Nephron (organoid): ENCODE data around the gene LATS2.
A peak's percentile ranks its signal among the peaks of the same experiment; 100 is the strongest.

Experiments used
- H3K27ac Mint-ChIP-seq, 3 experiments: 2 replicates each; pipeline ENCODE4 v1.8.0; 2020; ENCODE audit warnings: mixed read lengths in 3 of 3, mild to moderate bottlenecking in 2 of 3, moderate library complexity in 1 of 3
- H3K27me3 Mint-ChIP-seq: 2 replicates; pipeline ENCODE4 v1.8.0; 2021; ENCODE audit warnings: low read depth, mild to moderate bottlenecking, moderate library complexity, mixed read lengths
- H3K36me3 Mint-ChIP-seq: 2 replicates; pipeline ENCODE4 v1.8.0; 2020; ENCODE audit warnings: low read depth, mixed read lengths
- H3K4me1 Mint-ChIP-seq: 2 replicates; pipeline ENCODE4 v1.8.0; 2020; ENCODE audit warnings: mixed read lengths
- H3K4me3 Mint-ChIP-seq, 3 experiments: 2 replicates each; pipeline ENCODE4 v1.8.0; 2020; ENCODE audit warnings: mild to moderate bottlenecking in 3 of 3, mixed read lengths in 3 of 3, moderate library complexity in 2 of 3
- H3K9me3 Mint-ChIP-seq: 2 replicates; pipeline ENCODE4 v1.8.0; 2020; ENCODE audit warnings: mixed read lengths
- CTCF ChIP-seq, 3 experiments: fragments of 200-600 bp; sonication (generic); IDR thresholded peaks; one replicate each; pipeline ENCODE4 v1.5.0; 2021; ENCODE audit warnings: antibody characterized with exemption in 3 of 3; ENCODE audit not compliant: unreplicated experiment in 3 of 3

LATS2 gene

GRCh38 chr13:21086929-21087328 lies 25.5 kb upstream of the LATS2 start:
- Mint-ChIP-seq H3K27me3 (peaks cover 7% of the 10 kb centered on the region), H3K4me1 (no peaks in the 10 kb centered on the region), H3K27ac (no peak overlapping the region), H3K36me3 (no peaks in the 10 kb centered on the region), H3K9me3 (no peaks in the 10 kb centered on the region), H3K4me3 (no peak overlapping the region)
- no peak for TF ChIP-seq CTCF (IDR thresholded peaks at IDR 0.05; ENCODE audit: unreplicated experiment in 3 of 3)

DNA sequence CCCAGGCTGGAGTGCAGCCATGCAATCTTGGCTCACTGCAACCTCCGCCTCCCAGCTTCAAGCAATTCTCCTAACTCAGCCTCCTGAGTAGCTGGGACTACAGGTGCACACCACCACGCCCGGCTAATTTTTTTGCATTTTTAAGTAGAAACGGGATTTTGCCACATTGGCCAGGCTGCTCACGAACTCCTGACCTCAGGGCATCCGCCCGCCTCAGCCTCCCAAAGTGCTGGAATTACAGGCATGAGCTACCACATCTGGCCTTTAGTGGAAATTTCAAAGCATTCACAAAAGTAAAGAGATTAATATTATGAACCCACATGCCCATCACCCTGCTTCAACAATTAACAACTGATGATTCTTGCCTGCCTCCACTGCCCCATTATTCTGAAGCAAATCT lies 20.5 kb upstream of the LATS2 start:
- Mint-ChIP-seq H3K4me3 (no peak overlapping the region), H3K27ac (no peak overlapping the region)

GRCh38 chr13:21080593-21080891 lies 19.2 kb upstream of the LATS2 start:
- no peak overlapping the region for H3K4me3 Mint-ChIP-seq
- H3K9me3 Mint-ChIP-seq: no peaks in the 10 kb centered on the region
- H3K36me3 Mint-ChIP-seq: no peaks in the 10 kb centered on the region
- TF ChIP-seq CTCF (IDR thresholded peaks at IDR 0.05; ENCODE audit: unreplicated experiment in 3 of 3): no peak
- H3K27ac Mint-ChIP-seq: no peak overlapping the region
- H3K4me1 Mint-ChIP-seq: peaks cover 22% of the 10 kb centered on the region
- no peaks in the 10 kb centered on the region for H3K27me3 Mint-ChIP-seq

More for the DNA sequence above, 20.5 kb upstream of the LATS2 start:
- no peaks in the 10 kb centered on the region for H3K27me3 Mint-ChIP-seq
- H3K36me3 Mint-ChIP-seq: no peaks in the 10 kb centered on the region
- peaks cover 22% of the 10 kb centered on the region for H3K4me1 Mint-ChIP-seq
- TF ChIP-seq CTCF (IDR thresholded peaks at IDR 0.05; ENCODE audit: unreplicated experiment in 3 of 3): no peak
- no peaks in the 10 kb centered on the region for H3K9me3 Mint-ChIP-seq

DNA sequence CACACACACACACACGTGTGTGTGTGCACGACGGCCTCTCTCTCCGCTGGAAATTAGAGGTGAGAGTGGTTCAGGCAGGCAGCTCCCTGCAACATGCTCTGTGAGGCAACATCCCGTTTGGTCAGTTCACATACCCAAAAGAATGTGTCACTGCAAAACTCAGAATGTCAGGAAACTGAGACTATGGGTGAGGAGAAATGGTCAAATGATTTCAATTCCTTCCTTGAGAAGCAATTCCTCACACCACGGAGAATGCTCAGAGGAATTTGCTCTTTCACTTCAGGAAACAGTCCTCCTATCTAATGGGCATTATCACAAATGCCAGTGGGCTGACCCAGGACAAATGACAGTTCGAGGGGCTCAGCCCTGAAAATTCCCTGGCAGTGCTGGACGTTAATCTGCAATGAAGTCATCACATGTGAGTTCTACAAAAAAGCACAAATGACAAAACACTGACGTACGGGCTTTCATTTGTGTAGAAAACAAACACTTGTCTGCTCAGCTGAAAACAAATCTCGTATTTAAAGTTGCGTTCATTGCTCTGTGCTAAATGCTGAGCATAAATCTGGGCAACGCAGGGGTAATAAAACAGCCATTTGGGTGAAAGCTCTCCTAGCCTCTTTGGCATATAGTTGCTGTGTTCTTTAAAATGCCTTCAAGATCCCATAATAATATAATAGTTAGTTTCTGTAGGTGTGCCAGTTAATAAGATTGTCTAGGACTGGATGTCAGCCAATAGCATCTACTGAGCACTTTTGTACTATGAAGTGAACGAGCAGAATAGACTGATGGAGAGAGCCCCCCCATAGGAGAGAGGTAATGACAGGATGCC lies 18.6 kb upstream of the LATS2 start:
- TF ChIP-seq CTCF (IDR thresholded peaks at IDR 0.05; ENCODE audit: unreplicated experiment in 3 of 3): no peak
- no peak overlapping the region for H3K27ac Mint-ChIP-seq
- peaks cover 1% of the 10 kb centered on the region for H3K27me3 Mint-ChIP-seq
- H3K4me3 Mint-ChIP-seq: no peak overlapping the region
- H3K36me3 Mint-ChIP-seq: no peaks in the 10 kb centered on the region
- H3K9me3 Mint-ChIP-seq: no peaks in the 10 kb centered on the region
- peaks cover 27% of the 10 kb centered on the region for H3K4me1 Mint-ChIP-seq

- H3K4me3 Mint-ChIP-seq: no peak overlapping the region
- no peak overlapping the region for H3K27ac Mint-ChIP-seq
- peaks cover 35% of the 10 kb centered on the region for H3K4me1 Mint-ChIP-seq
- no peaks in the 10 kb centered on the region for H3K36me3 Mint-ChIP-seq
- no peak for TF ChIP-seq CTCF (IDR thresholded peaks at IDR 0.05; ENCODE audit: unreplicated experiment in 3 of 3)
- H3K9me3 Mint-ChIP-seq: no peaks in the 10 kb centered on the region
- H3K27me3 Mint-ChIP-seq: peaks cover 9% of the 10 kb centered on the region
These were observed 17.8 kb upstream of the LATS2 start for GRCh38 chr13:21079221-21079620.

GRCh38 chr13:21078501-21078900 lies 17.1 kb upstream of the LATS2 start:
- H3K27ac Mint-ChIP-seq: no peak overlapping the region

More at GRCh38 chr13:21078501-21078900, 17.1 kb upstream of the LATS2 start:
- TF ChIP-seq CTCF (IDR thresholded peaks at IDR 0.05; ENCODE audit: unreplicated experiment in 3 of 3): no peak
- H3K27me3 Mint-ChIP-seq: peaks cover 12% of the 10 kb centered on the region
- H3K4me3 Mint-ChIP-seq: peak overlapping the region in 1 of 3 experiments; percentile 49
- H3K9me3 Mint-ChIP-seq: no peaks in the 10 kb centered on the region
- no peaks in the 10 kb centered on the region for H3K36me3 Mint-ChIP-seq
- peaks cover 35% of the 10 kb centered on the region for H3K4me1 Mint-ChIP-seq
